H1 (cell line): ENCODE results near the gene RAP2B. TPM values are rescaled to one million over a fixed set of nuclear protein-coding genes. Genes with fewer than 3 reads are reported as not detected.

Experiments
- RAD21 ChIP-seq, 2 experiments: IDR thresholded peaks in 1 of 2; conservative IDR thresholded peaks in 1 of 2; 2 replicates each; pipeline ENCODE4 v1.6.1; 2011; ENCODE audit warnings: low read depth in 2 of 2, low read length in 2 of 2, improper control_type of control experiment in 1 of 2, inconsistent platforms in 1 of 2, mild to moderate bottlenecking in 1 of 2, moderate library complexity in 1 of 2
- SIN3A ChIP-seq, 2 experiments: IDR thresholded peaks in 1 of 2; conservative IDR thresholded peaks in 1 of 2; 2 replicates each; pipeline ENCODE4 v1.6.1; 2011 to 2012; ENCODE audit warnings: low read length in 2 of 2, improper control_type of control experiment in 1 of 2, low read depth in 1 of 2, mild to moderate bottlenecking in 1 of 2
- SP2 ChIP-seq: IDR thresholded peaks from 2 replicates; pipeline ENCODE4 v1.6.1; 2012; ENCODE audit warnings: mild to moderate bottlenecking, low read length, inconsistent platforms
- TEAD4 ChIP-seq: IDR thresholded peaks from 2 replicates; pipeline ENCODE4 v1.6.1; 2012; ENCODE audit warnings: low read depth, low read length, inconsistent platforms, mixed read lengths
- polyA plus RNA-seq, 7 experiments: library from polyadenylated mRNA; depleted of rRNA in 3 of 7; stranded (reverse) in 5 of 7; unstranded in 2 of 7; fragments of >200 nt in 5 of 7; fragments of 200-250 nt in 2 of 7; gene quantifications; 1 replicate in 5 of 7; 2 replicates in 1 of 7; 4 replicates in 1 of 7; pipeline versions ENCODE4 v1.2.1 to v1.2.3, GENCODE V29; 2011 to 2013; ENCODE audit warnings: missing spikeins in 2 of 7, mixed read lengths in 2 of 7
- total RNA-seq: library from RNA; stranded (reverse); fragmentation: NEBNext Ultra II Directional; extraction: Animal tissue kit (Norgen Biotek cat#: 25700); gene quantifications from 2 replicates; pipeline ENCODE4 v1.2.1, GENCODE V29; 2021
- TF ChIP-seq, protein P1 (sequence below): fragments of 300-600 bp; sonication (generic); IDR thresholded peaks from 2 replicates; pipeline ENCODE4 v1.7.1; 2012; ENCODE audit warnings: low read length, moderate library complexity, mild to moderate bottlenecking, inconsistent platforms; ENCODE audit not compliant: insufficient replicate concordance

RAP2B gene
- total and polyA plus RNA-seq, 2 of the 8 experiments (the other 6 are each of a cell fraction or from before 2014, with no cell fraction given) = 7.5 to 20.3 TPM

DNA sequence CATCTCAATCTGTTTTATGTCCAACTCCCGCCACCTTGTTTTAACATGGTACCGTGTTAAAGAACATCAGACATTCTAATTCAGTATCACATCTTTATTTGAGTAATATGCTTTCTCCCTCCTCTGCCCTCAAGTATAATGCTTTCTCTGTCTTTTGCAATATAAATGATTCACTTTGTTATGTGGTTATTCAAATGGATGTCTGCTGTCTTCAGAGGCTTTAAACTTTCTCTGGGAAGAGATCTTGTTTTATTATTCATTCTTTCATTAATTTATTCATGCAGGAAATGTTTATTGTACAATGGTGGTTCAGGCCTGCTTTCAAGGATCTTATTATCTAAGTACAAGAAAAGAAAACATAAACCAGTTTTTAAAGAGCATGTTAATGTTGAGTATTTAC is 57.1 kb downstream of the RAP2B start (continued):
- TF ChIP-seq, protein P1, sequence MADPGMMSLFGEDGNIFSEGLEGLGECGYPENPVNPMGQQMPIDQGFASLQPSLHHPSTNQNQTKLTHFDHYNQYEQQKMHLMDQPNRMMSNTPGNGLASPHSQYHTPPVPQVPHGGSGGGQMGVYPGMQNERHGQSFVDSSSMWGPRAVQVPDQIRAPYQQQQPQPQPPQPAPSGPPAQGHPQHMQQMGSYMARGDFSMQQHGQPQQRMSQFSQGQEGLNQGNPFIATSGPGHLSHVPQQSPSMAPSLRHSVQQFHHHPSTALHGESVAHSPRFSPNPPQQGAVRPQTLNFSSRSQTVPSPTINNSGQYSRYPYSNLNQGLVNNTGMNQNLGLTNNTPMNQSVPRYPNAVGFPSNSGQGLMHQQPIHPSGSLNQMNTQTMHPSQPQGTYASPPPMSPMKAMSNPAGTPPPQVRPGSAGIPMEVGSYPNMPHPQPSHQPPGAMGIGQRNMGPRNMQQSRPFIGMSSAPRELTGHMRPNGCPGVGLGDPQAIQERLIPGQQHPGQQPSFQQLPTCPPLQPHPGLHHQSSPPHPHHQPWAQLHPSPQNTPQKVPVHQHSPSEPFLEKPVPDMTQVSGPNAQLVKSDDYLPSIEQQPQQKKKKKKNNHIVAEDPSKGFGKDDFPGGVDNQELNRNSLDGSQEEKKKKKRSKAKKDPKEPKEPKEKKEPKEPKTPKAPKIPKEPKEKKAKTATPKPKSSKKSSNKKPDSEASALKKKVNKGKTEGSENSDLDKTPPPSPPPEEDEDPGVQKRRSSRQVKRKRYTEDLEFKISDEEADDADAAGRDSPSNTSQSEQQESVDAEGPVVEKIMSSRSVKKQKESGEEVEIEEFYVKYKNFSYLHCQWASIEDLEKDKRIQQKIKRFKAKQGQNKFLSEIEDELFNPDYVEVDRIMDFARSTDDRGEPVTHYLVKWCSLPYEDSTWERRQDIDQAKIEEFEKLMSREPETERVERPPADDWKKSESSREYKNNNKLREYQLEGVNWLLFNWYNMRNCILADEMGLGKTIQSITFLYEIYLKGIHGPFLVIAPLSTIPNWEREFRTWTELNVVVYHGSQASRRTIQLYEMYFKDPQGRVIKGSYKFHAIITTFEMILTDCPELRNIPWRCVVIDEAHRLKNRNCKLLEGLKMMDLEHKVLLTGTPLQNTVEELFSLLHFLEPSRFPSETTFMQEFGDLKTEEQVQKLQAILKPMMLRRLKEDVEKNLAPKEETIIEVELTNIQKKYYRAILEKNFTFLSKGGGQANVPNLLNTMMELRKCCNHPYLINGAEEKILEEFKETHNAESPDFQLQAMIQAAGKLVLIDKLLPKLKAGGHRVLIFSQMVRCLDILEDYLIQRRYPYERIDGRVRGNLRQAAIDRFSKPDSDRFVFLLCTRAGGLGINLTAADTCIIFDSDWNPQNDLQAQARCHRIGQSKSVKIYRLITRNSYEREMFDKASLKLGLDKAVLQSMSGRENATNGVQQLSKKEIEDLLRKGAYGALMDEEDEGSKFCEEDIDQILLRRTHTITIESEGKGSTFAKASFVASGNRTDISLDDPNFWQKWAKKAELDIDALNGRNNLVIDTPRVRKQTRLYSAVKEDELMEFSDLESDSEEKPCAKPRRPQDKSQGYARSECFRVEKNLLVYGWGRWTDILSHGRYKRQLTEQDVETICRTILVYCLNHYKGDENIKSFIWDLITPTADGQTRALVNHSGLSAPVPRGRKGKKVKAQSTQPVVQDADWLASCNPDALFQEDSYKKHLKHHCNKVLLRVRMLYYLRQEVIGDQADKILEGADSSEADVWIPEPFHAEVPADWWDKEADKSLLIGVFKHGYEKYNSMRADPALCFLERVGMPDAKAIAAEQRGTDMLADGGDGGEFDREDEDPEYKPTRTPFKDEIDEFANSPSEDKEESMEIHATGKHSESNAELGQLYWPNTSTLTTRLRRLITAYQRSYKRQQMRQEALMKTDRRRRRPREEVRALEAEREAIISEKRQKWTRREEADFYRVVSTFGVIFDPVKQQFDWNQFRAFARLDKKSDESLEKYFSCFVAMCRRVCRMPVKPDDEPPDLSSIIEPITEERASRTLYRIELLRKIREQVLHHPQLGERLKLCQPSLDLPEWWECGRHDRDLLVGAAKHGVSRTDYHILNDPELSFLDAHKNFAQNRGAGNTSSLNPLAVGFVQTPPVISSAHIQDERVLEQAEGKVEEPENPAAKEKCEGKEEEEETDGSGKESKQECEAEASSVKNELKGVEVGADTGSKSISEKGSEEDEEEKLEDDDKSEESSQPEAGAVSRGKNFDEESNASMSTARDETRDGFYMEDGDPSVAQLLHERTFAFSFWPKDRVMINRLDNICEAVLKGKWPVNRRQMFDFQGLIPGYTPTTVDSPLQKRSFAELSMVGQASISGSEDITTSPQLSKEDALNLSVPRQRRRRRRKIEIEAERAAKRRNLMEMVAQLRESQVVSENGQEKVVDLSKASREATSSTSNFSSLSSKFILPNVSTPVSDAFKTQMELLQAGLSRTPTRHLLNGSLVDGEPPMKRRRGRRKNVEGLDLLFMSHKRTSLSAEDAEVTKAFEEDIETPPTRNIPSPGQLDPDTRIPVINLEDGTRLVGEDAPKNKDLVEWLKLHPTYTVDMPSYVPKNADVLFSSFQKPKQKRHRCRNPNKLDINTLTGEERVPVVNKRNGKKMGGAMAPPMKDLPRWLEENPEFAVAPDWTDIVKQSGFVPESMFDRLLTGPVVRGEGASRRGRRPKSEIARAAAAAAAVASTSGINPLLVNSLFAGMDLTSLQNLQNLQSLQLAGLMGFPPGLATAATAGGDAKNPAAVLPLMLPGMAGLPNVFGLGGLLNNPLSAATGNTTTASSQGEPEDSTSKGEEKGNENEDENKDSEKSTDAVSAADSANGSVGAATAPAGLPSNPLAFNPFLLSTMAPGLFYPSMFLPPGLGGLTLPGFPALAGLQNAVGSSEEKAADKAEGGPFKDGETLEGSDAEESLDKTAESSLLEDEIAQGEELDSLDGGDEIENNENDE = no peak
- TF ChIP-seq RAD21 (IDR thresholded peaks at IDR 0.05 in 1 of 2, conservative IDR thresholded peaks at IDR 0.05 in 1 of 2; ENCODE audit: low read depth in 2 of 2, low read length in 2 of 2) (no peak), TEAD4 (no peak), SP2 (no peak), SIN3A (conservative IDR thresholded peaks at IDR 0.05 in 1 of 2, IDR thresholded peaks at IDR 0.05 in 1 of 2; ENCODE audit: low read depth in 1 of 2, low read length in 2 of 2) (no peak)
